ENCODE measurements around the gene SLC25A42. TPM values are rescaled to one million over a fixed set of nuclear protein-coding genes. Genes with fewer than 3 reads are reported as not detected.

The SLC25A42 gene, protein sequence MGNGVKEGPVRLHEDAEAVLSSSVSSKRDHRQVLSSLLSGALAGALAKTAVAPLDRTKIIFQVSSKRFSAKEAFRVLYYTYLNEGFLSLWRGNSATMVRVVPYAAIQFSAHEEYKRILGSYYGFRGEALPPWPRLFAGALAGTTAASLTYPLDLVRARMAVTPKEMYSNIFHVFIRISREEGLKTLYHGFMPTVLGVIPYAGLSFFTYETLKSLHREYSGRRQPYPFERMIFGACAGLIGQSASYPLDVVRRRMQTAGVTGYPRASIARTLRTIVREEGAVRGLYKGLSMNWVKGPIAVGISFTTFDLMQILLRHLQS
- total RNA-seq, result 7.9 and 12.4 TPM in 2 replicates

DNA sequence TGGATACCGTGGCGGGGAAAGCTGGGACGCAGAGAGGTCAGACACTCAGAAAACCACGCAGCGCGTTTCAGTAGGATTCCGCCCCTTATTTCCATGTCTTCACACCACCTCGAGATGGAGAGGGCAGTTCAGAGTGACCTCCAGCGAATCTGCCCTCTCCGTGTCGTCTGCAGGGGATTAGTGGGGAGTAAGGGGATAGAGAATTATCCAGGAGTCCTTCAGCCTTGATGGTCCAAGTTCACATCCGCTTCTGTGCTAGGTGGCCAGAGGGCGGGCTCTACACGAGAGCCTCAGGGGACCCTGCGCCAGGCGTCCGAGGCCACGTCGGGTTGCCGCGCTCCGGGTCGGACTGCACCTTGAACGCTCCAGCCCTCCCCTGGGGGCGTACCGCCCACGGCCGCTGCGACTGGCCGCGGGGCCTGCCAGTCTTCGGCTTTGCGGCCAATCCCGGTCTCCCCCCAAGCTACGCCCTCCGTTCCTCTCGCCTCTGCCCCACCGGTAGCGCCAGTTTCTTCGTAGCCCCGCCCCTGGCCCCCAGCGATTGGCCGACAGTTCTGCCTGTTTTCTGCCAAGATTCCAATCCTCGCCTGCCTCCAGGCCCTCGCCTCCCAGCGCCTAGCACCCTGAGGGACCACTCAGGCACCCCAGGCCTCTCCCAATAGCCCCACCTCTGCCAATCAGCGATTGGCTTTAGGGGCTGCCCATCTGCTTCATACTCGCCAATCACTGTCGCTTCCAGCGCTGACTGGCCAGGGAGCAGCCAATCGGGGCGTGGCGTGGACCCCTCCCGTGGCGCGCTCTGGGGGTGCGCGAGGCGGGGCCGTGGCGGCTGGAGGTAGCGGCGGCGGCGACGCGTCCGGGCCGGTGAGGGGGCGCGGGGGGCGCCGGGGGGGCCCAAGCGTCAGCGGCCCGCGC is at the start of gene SLC25A42:
SLC25A42 (plus strand) TSS at position 812 of the 915 bp plus-strand sequence. CDS start 32,131 bp downstream, outside the sequence.

GRCh38 chr19:19033426-19034203 is 30.2 kb upstream of the SLC25A42 start, which contains the start of the genes ARMC6 and SUGP2:
Gene ARMC6, plus strand, starts transcription at chr19:19033603. Its CDS starts 607 bp downstream, at chr19:19034210.
Gene SUGP2, minus strand, starts transcription at chr19:19033517. Its CDS starts 2,446 bp downstream, at chr19:19031071.

GRCh38 chr19:19138109-19138981 is 74.6 kb downstream of the SLC25A42 start, which contains the start of gene TMEM161A:
Gene TMEM161A, minus strand, starts transcription at chr19:19138478. Its CDS starts 50 bp downstream, at chr19:19138428.

Other genes with a start within 250 kb of the SLC25A42 start
- gene UPF1, start 232.0 kb upstream of the SLC25A42 start, total RNA-seq, result 84.5 and 97.8 TPM in 2 replicates
- gene CERS1, start 167.8 kb upstream of the SLC25A42 start, total RNA-seq, result 0.29 and 2.5 TPM in 2 replicates
- 224 and 299 TPM in 2 replicates for gene COPE, start 144.6 kb upstream of the SLC25A42 start, total RNA-seq
- gene DDX49, start 144.3 kb upstream of the SLC25A42 start, total RNA-seq, result 45.2 and 50.3 TPM in 2 replicates
- gene HOMER3, start 122.8 kb upstream of the SLC25A42 start, total RNA-seq, result 76.1 and 86.0 TPM in 2 replicates
- 33.6 and 37.5 TPM in 2 replicates for gene SUGP2, start 30.5 kb upstream of the SLC25A42 start, total RNA-seq
- 43.2 TPM in 2 replicates for gene ARMC6, start 30.4 kb upstream of the SLC25A42 start, total RNA-seq
- 19.8 and 47.8 TPM in 2 replicates for gene TMEM161A, start 74.5 kb downstream of the SLC25A42 start, total RNA-seq
- gene MEF2B, start 106.3 kb downstream of the SLC25A42 start, total RNA-seq, result 0.17 TPM in 1 of 2 replicates, not detected in the other
- gene BORCS8, start 128.2 kb downstream of the SLC25A42 start, total RNA-seq, result 12.2 and 15.7 TPM in 2 replicates
- gene RFXANK, start 128.3 kb downstream of the SLC25A42 start, total RNA-seq, result 61.2 and 71.3 TPM in 2 replicates
- gene NR2C2AP, start 139.4 kb downstream of the SLC25A42 start, total RNA-seq, result 3.3 and 4.9 TPM in 2 replicates
- under 0.01 TPM in 2 replicates for gene NCAN, start 148.0 kb downstream of the SLC25A42 start, total RNA-seq
- gene TM6SF2, start 209.3 kb downstream of the SLC25A42 start, total RNA-seq, result 0.29 and 1.7 TPM in 2 replicates

All from smooth muscle cell of trachea (primary cell).